ENCODE results near the gene A1BG. TPM values are rescaled to one million over a fixed set of nuclear protein-coding genes. Genes with fewer than 3 reads are reported as not detected.

The A1BG gene
- total RNA-seq, 2 experiments from 2014 or later, result 26.9 to 47.2 TPM

- H3K4me1 ChIP-seq (ENCODE audit: insufficient read depth, low read length, poor library complexity, severe bottlenecking), result peaks cover 6% of the 10 kb centered on the region
- POLR2A ChIA-PET, result interaction anchor here (1.4 kb wide), 1 partner anchor 9 kb away, joined by 4 read pairs; the partner anchor contains the start of gene ZNF497
- no peaks in the 10 kb centered on the region; the same call in 1 of the 2 replicates for H3K79me2 ChIP-seq (ENCODE audit: insufficient read depth, low read depth, low read length)
These were observed 605 bp upstream of the A1BG start for GRCh38 chr19:58353717-58354477.

GRCh38 chr19:58351990-58352755 is 1.1 kb downstream of the A1BG start:
- Histone ChIP-seq H4K20me1 (ENCODE audit: insufficient read depth, low read length) (peaks cover 4% of the 10 kb centered on the region; the same call in 1 of the 2 replicates), H3K9me3 (ENCODE audit: low read length) (no peaks in the 10 kb centered on the region), H3K27ac (ENCODE audit: low read depth, low read length, poor library complexity, severe bottlenecking) (no peak overlapping the region), H3K4me1 (ENCODE audit: insufficient read depth, low read length, poor library complexity, severe bottlenecking) (peaks cover 12% of the 10 kb centered on the region), H3K79me2 (ENCODE audit: insufficient read depth, low read depth, low read length) (peaks cover 11% of the 10 kb centered on the region), H3K4me3 (ENCODE audit: low read depth, low read length, poor library complexity, severe bottlenecking) (no peak overlapping the region), H3K4me2 (ENCODE audit: low read length) (no peak overlapping the region), H3K36me3 (ENCODE audit: insufficient read depth, low read length) (peaks cover 5% of the 10 kb centered on the region; the same call in 1 of the 2 replicates), H3K9me2 (ENCODE audit: insufficient read depth, low read length) (no peaks in the 10 kb centered on the region), H2AFZ (ENCODE audit: low read length) (no peak overlapping the region)
- no peak for DNase-seq (ENCODE audit: low spot score)
- BruUV-seq (replicated peaks), result no TSS peak
- intact Hi-C loops (cut with micrococcal nuclease; ENCODE audit: unreplicated experiment), result no loop called here
- POLR2A ChIA-PET, result no interaction called here
- CTCF ChIA-PET (ENCODE audit: unreplicated experiment), result no interaction called here
- no peak for TF ChIP-seq CTCF (conservative IDR thresholded peaks at IDR 0.05; ENCODE audit: low read length)
- no peak for TF ChIP-seq EZH2phosphoT487 (IDR thresholded peaks at IDR 0.05; ENCODE audit: borderline replicate concordance, low read depth, low read length)

More at GRCh38 chr19:58353717-58354477, 605 bp upstream of the A1BG start:
- H3K27ac ChIP-seq (ENCODE audit: low read depth, low read length, poor library complexity, severe bottlenecking), result no peak overlapping the region
- no peaks in the 10 kb centered on the region for H4K20me1 ChIP-seq (ENCODE audit: insufficient read depth, low read length)
- TF ChIP-seq EZH2phosphoT487 (IDR thresholded peaks at IDR 0.05; ENCODE audit: borderline replicate concordance, low read depth, low read length), result no peak
- TF ChIP-seq CTCF (conservative IDR thresholded peaks at IDR 0.05; ENCODE audit: low read length), result no peak
- no peak for DNase-seq (ENCODE audit: low spot score)
- no TSS peak for BruUV-seq (replicated peaks)
- peaks cover 5% of the 10 kb centered on the region; the same call in 1 of the 2 replicates for H3K36me3 ChIP-seq (ENCODE audit: insufficient read depth, low read length)
- no peak overlapping the region for H2AFZ ChIP-seq (ENCODE audit: low read length)
- no peaks in the 10 kb centered on the region for H3K9me3 ChIP-seq (ENCODE audit: low read length)
- CTCF ChIA-PET (ENCODE audit: unreplicated experiment), result no interaction called here
- no peaks in the 10 kb centered on the region for H3K9me2 ChIP-seq (ENCODE audit: insufficient read depth, low read length)
- H3K4me2 ChIP-seq (ENCODE audit: low read length), result no peak overlapping the region
- no peak overlapping the region for H3K4me3 ChIP-seq (ENCODE audit: low read depth, low read length, poor library complexity, severe bottlenecking)
- intact Hi-C loops (cut with micrococcal nuclease; ENCODE audit: unreplicated experiment), result no loop called here

Data from OCI-LY7 (cell line).